ENCODE results near the gene PSME2. TPM values are rescaled to one million over a fixed set of nuclear protein-coding genes. Genes with fewer than 3 reads are reported as not detected.

The PSME2 gene
- total RNA-seq, 1 donor from 2014 or later, result 26.9 TPM

- FAIRE-seq (no peak), DNase-seq (ENCODE audit: low read depth) (no peak)
- H3K4me3 ChIP-seq (ENCODE audit: low read depth, low read length), result no peak overlapping the region
- no peak for TF ChIP-seq CTCF (IDR thresholded peaks at IDR 0.05; ENCODE audit: insufficient read depth, low read length, severe bottlenecking)
- peaks cover 48% of the 10 kb centered on the region for H3K36me3 ChIP-seq (ENCODE audit: control insufficient read depth, insufficient read depth, low read length)
- H3K27me3 ChIP-seq (ENCODE audit: control insufficient read depth, insufficient read depth, low read length), result no peaks in the 10 kb centered on the region
Measured at GRCh38 chr14:24155100-24155499, 8.7 kb upstream of the PSME2 start.

GRCh38 chr14:24151404-24152080 is 5.1 kb upstream of the PSME2 start:
- Histone ChIP-seq H3K27me3 (ENCODE audit: control insufficient read depth, insufficient read depth, low read length) (no peaks in the 10 kb centered on the region), H3K36me3 (ENCODE audit: control insufficient read depth, insufficient read depth, low read length) (peaks cover 37% of the 10 kb centered on the region), H3K4me3 (ENCODE audit: low read depth, low read length) (no peak overlapping the region)
- TF ChIP-seq CTCF (IDR thresholded peaks at IDR 0.05; ENCODE audit: insufficient read depth, low read length, severe bottlenecking), result no peak
- DNase-seq (ENCODE audit: low read depth), result no peak
- peak; percentile 62 for FAIRE-seq

- Histone ChIP-seq H3K27me3 (ENCODE audit: control insufficient read depth, insufficient read depth, low read length) (no peaks in the 10 kb centered on the region), H3K4me3 (ENCODE audit: low read depth, low read length) (no peak overlapping the region), H3K36me3 (ENCODE audit: control insufficient read depth, insufficient read depth, low read length) (peaks cover 35% of the 10 kb centered on the region)
- no peak for DNase-seq (ENCODE audit: low read depth)
- no peak for TF ChIP-seq CTCF (IDR thresholded peaks at IDR 0.05; ENCODE audit: insufficient read depth, low read length, severe bottlenecking)
- FAIRE-seq, result no peak
Measured at GRCh38 chr14:24150993-24151392, 4.6 kb upstream of the PSME2 start.

- H3K27me3 ChIP-seq (ENCODE audit: control insufficient read depth, insufficient read depth, low read length), result no peaks in the 10 kb centered on the region
- peaks cover 33% of the 10 kb centered on the region for H3K36me3 ChIP-seq (ENCODE audit: control insufficient read depth, insufficient read depth, low read length)
- DNase-seq (ENCODE audit: low read depth) (no peak), FAIRE-seq (no peak)
- H3K4me3 ChIP-seq (ENCODE audit: low read depth, low read length), result no peak overlapping the region
- no peak for TF ChIP-seq CTCF (IDR thresholded peaks at IDR 0.05; ENCODE audit: insufficient read depth, low read length, severe bottlenecking)
Measured at GRCh38 chr14:24150567-24150966, 4.2 kb upstream of the PSME2 start.

GRCh38 chr14:24150061-24150460 is 3.7 kb upstream of the PSME2 start:
- no peak for FAIRE-seq
- Histone ChIP-seq H3K27me3 (ENCODE audit: control insufficient read depth, insufficient read depth, low read length) (no peaks in the 10 kb centered on the region), H3K4me3 (ENCODE audit: low read depth, low read length) (no peak overlapping the region), H3K36me3 (ENCODE audit: control insufficient read depth, insufficient read depth, low read length) (peaks cover 28% of the 10 kb centered on the region)
- no peak for DNase-seq (ENCODE audit: low read depth)
- no peak for TF ChIP-seq CTCF (IDR thresholded peaks at IDR 0.05; ENCODE audit: insufficient read depth, low read length, severe bottlenecking)

Measured in bronchial epithelial cell (primary cell).